HG03095 (cell line): Measurements from ENCODE around the gene PIGT.
A peak's percentile ranks its signal among the peaks of the same experiment; 100 is the strongest.

Source experiments
- ATAC-seq: cut with Tn5 transposase; IDR thresholded peaks from one replicate; pipeline ENCODE4 v1.9.1; 2021; ENCODE audit warnings: moderate library complexity; ENCODE audit not compliant: unreplicated experiment

The PIGT gene

DNA sequence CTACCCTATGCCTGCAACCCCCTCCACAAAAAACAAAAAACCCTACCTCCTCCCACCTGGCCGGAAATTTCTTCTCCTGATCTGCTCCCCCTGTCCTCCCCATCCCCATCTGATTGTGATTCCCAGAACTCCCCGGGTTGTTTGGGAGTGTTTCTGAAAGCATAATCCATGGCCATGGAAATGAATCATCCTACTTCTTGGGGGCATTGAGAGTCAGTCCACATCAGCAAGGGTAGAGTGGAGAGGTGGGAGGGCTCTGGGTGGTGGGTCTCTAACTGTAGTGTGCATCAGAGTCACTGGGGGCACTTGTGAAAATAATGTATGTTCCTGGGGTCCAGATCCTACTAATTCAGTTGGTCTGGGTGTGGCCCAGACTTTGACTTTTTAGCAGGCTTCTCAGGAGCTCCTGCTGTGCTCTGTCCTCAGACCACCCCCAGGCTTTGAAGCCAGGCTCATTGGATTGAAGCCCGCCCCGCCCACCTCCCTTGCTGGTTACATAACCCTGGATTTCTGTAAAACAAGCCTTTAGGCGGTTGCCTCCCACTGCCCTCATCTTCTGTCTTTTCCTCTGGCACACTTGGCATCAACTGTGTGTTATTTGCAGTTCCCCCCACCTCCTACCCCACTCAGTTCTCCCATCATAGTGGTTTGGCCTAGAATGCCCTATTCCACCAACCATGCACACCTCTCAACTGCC is 10.5 kb downstream of the PIGT start:
- no peak for ATAC-seq

DNA sequence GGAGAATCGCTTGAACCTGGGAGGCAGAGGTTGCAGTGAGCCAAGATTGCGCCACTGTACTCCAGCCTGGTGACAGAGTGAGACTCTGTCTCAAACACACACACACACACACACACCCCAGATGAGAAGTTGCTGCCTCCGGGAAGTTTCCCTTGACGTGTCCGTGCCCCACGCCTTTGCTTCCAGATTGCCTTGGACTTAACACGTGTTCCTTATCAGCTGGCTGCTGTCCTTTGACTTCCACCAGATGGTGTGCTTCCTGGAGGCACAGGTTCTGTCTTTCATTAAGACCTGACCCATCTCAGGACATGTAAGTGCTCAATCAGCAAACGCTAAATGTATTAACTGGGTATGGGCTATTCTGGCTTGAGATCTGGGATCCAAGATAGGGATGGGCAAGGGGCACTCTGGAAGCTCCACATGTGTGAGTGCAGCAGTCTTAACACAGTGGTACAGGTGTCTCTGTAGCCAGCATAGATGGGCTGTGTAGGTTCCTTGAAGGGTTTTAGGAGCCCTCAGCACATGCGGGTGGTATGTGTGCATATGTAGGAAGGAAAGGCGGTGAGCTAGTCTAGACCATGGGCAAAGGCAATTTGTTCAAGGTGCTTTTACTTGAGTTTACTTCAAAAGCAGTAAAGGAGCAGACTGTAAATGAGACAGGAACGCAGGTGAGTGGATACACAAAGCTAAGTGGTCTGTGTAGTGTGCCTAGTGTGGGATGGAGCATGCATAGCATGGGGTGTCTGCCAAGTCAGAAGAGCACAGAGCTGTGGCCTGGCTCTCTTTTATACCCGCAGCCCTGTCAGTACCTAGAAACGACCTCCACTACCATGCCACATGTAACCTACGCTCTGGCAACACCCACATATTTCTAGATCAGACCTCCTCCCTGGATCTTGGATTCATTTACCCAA is 11.6 kb downstream of the PIGT start:
- no peak for ATAC-seq

DNA sequence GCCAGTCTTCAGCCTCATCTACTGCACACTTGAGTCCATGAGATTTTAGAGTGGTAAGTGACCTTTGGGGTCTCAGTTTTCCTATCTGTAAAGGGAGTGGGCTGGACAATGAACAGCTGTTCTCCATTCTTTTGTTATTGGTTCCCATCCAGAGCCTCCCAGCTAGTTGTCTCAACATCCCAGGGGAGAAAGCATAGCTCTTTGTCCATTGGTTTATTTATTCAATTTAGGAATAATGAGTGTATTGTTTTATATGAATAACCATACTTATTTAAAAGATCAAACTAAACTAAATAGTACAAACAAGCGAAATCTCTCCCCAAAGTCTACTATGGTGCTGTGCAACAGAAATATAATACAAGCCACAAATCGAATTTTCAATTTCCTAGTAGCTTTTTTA is 13.7 kb downstream of the PIGT start:
- no peak for ATAC-seq

DNA sequence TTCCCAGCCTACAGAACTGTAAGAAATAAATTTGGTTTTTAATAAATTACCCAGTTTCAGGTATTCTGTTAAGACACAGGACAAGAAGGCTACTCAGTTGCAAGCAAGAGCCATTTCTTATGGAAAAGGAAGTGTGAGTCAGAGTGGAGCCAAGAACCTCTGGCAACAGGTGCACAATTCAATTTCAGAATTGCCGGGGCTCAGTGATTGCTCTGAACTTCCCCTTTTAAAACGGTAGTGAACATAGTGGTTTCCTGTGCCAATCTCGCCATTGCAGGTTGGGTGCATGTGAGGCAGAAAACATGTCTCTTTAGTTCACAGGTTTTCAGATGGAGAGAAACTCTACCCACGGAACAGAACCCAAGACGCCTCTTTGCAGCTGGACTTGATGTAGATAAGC is 16.4 kb downstream of the PIGT start:
- ATAC-seq = peak; percentile 61

GRCh38 chr20:45433316-45433715 is 17.4 kb downstream of the PIGT start:
- ATAC-seq = no peak

GRCh38 chr20:45433976-45434375 is 18.0 kb downstream of the PIGT start:
- no peak for ATAC-seq

DNA sequence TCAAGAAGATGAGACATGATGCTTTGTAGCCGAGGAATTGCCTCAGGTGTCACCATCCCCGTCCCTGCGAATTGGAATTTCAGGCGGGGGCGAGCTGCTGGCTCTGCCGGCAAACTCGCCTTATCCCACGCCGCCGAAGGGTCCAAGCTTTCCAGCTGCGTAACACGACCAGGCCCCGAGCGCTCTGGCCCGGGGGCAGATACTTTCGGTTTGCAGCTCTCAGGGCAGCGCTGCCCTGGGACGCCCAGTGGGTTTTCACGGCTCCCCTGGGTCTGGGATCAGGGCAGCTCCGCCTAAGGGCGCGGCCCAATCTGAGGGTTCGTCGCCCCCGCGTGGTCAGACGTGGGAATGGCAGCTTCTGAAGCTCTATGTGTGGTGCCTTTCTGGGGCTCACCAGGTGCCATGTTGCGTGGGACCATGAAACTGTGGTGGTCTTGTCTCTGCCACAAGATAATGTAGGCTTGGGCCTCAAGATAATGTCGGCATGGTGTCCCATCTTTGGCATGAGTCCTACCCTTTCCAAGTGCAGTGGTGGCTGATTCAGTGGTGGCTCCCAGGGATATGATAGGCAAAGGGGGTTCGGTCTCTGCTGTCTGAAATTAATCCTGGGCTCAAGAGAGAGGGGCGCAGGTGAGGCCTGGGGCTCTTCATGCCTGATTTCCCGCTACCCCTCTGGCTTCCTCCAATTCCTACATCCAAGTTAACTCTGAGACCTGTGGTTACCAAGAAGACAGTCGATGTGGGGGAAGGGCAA is 21.0 kb downstream of the PIGT start:
- ATAC-seq = peak; percentile 74

GRCh38 chr20:45440424-45440823 is 24.5 kb downstream of the PIGT start:
- ATAC-seq = no peak

- ATAC-seq = no peak
Observed at GRCh38 chr20:45440891-45441685, 25.1 kb downstream of the PIGT start.

GRCh38 chr20:45441746-45442145 is 25.8 kb downstream of the PIGT start:
- ATAC-seq = no peak

- no peak for ATAC-seq
Observed at GRCh38 chr20:45444050-45444449, 28.1 kb downstream of the PIGT start.

DNA sequence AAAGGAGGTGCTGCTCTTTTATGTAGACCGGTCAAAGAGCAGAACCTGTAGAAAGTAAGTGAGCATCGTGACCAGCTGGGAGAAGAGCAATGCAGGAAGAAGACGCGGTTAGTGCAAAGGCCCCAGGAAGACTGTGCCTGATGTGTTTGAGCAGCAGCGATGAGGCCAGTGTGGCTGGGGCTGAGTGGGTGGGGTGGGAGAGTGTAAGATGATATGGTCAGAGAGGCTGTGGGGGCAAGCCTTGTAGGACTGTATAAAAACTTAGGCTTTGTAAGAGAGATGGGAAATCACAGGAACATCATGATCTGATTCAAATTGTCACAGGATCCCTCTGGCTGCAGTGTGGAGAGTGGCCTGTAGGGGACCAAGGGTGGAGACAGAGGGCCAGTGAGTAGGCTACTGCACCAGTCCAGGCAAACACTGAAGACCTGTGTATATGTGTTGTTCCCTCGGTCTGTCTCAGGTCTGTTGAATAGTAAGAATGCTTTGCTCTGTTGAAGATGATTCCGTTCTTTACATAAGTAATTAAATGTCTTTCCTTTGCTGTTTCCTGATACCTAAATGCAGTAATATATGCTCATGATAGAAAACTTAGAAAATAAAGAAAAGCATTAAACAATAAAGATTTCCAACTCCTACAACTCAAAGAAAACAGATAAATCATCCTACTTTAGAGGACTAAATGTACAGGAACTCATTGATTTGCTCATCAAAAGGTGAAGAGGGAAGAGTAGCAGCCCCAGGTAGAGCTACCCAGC is 30.0 kb downstream of the PIGT start:
- no peak for ATAC-seq

DNA sequence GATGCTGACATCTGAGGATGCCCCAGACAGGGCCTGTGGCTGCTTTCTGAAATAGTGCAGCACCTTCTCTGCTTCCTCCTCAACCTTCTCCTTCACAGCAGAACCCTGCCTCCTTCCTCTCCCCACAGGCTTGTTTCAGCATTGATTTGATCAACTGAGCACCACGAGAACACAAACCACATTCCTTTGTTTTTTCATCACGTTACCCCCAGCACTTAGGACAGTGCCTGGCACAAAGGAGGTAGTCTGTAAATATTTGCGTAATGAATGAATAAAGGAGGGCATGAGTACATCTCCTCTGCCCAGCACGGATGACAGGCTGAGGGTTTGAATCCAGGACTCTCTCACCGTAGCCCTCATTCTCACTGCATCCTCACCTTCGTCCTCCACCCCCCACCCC is 32.3 kb downstream of the PIGT start:
- no peak for ATAC-seq

DNA sequence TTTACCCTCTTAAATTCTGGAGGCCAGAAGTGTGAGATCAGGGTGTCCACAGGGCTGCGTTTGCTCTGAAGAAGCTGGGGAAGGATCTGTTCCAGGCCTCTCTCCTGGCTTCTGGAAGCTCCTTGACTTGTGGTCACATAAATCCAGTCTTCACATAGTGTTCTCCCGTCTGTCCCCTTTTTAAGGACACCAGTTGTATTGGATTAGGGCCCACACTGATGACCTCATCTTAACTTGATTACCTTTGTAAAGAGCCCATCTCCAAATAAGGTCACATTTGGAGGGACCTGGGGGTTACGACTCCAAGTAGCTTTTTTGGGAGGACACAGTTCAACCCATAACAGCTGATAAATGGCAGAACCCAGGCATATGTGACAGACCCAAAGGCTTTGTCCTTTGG is 33.6 kb downstream of the PIGT start:
- ATAC-seq = no peak

DNA sequence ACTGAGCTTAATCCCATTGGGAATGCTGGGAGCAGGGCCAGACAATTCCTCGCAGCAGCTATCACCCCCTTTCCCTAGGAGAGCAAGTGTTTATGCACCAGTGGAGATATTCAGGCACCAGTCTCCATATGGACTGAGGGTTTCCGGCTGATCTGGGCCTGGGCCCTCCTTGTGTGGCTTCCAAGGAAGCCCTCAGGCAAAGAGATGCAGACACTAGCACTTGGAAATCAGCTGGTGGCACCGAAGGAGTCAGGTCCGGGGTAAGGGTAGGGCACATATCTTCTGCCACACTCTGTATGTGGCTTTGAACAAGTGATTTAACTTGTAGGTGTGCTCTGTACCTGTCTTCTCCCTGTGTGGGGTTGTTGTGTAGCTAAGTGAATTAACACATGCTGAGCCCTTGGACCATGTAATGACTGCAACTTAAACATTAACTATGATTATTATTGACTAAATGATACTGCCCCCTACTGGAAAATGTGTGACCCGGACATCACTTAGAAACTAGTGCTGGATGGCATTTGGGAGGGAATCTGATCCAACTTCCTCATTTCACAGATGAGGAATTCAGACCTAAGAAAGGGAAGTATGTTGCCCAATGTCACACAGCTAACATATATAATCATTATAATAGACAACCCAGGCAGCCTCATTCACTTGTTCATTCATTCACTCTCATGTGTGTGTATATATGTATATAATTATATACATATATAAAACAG is 34.3 kb downstream of the PIGT start:
- no peak for ATAC-seq

DNA sequence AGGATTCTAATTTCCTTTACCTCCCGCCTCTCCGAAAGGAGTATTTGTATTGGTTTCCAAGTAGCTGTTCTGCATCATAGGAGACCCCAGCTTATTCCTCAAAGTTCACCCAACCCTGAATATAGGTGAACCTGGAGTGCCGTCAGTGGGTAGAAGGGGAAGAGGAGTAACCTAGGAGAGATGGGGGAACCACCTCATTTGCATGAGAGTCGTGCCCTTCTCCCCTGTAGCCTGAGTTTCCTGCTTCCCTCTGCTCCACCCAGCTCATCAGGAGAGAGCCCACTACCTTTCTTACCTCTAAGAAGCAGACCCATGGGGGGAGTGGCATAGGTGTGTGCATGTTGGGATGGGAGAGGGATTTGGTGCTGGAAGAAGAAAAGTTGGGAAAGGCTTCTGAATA is 36.3 kb downstream of the PIGT start:
- ATAC-seq = no peak

DNA sequence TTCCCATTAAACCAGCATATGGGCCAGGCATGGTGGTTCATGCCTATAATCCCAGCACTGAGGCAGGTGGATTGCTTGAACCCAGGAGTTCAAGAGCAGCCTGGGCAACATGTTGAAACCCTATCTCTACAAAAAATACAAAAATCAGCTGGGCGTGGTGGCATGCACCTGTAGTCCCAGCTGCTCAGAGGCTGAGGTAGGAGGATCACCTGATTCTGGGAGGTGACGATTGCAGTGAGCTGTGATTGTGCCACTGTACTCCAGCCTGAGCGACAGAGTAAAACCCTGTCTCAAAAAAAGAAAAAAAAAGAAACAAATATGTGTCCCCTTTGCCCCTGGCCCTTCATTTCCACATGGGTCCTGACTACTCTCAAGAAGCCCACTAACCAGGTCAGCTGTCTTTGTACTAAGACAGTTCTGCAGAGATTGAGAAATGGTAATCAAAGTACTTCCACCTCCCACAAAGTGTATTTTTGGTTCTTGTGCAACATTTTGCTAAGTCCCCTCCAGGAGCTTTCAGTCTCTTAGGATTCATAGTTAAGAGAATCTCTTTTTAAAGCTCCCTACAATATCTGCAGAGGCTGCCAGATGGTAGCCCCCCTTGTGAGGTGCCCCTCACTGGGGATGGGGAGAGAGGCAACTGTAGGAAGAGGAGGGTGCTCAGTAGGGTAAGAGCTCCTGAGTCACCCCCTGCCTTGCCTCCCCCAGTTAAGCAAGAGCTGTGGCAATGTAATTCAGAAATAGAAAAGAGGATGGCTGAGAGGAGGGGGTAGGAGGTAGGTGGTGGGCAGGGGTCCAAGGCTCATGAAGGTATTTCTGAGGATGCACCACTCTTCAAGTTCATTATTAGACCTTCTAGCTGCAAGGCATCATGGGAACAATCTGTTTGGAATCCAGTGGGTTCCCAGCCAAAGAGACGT is 37.1 kb downstream of the PIGT start:
- no peak for ATAC-seq

DNA sequence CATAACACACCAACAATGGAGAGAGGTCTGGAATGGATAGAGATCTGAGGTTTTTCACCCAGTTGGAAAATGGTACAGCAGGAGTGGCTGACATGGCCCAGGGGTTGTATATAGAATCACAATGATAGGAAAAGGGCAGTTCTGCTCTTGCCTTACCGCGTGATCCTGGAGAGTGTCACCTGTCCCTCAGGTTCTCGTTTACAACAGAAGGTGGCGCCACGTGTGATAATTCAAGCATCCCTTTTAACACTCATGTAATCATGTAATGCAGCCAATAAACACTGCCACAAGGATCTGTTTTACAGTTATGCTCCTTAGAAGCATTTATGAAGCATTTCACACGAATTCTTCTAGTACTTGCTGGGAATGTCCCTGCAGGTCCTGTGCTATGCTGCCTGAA is 40.7 kb downstream of the PIGT start:
- ATAC-seq = no peak
